Gastrocnemius medialis (tissue), 4 donors: Measurements from ENCODE around the gene HS2ST1.

Experiments
- POLR2A ChIP-seq, 2 donors: fragments of 450-650 bp; IDR thresholded peaks; one replicate each; pipeline ENCODE4 v1.6.1; 2017; ENCODE audit warnings: antibody characterized with exemption in 2 of 2, mild to moderate bottlenecking in 2 of 2, moderate library complexity in 2 of 2
- TF ChIP-seq, protein P1 (sequence below), 5 experiments: fragments of 450-650 bp in 3 of 5; fragments of 200-600 bp in 2 of 5; sonication (generic) in 2 of 5; IDR thresholded peaks in 4 of 5; conservative IDR thresholded peaks in 1 of 5; 1 replicate in 4 of 5; 2 replicates in 1 of 5; pipeline ENCODE4 v1.5.1; 2016 to 2019; ENCODE audit warnings: antibody characterized with exemption in 5 of 5, mild to moderate bottlenecking in 3 of 5, moderate library complexity in 3 of 5

DNA sequence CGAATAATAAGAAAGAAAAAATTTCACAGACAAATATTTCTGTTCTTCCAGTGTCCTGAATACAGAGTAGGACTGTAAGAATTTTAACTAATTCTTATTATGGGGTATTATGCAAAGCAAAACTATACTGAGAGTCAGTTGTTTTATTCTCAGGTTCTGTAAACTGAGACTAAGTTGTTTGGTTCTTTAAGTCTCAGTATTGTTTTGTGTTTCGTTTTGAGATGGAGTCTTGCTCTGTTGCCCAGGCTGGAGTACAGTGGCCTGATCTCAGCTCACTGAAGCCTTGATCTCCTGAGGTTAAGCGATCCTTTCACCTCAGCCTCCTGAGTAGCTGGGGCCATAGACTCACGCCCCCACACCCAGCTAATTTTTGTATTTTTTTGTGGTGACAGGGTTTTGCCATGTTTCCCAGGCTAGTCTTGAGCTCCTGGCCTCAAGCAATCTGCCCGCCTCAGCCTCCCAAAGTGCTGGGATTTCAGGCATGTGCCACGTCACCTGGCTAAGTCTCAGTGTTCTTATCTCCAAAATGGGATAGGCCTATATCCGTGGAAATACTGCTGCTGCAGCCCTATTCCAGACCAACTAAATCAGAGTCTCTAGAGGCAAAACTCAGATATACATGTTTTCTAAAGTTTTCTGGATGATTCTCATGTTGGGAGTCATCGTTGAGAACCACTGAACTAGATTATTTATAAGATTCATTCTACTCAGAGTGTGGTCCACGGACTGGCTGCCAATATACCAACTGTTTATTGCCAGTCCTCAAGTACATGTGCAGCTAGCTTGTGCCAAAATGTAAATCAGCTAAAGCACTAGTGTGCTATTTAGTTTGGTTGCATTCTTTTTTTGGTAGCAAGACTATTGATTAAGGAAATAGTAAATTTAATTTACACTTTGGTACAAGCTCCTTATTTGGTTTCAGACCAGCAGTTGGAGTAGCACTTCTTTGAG, 116.6 kb downstream of the HS2ST1 start:
- TF ChIP-seq, protein P1, sequence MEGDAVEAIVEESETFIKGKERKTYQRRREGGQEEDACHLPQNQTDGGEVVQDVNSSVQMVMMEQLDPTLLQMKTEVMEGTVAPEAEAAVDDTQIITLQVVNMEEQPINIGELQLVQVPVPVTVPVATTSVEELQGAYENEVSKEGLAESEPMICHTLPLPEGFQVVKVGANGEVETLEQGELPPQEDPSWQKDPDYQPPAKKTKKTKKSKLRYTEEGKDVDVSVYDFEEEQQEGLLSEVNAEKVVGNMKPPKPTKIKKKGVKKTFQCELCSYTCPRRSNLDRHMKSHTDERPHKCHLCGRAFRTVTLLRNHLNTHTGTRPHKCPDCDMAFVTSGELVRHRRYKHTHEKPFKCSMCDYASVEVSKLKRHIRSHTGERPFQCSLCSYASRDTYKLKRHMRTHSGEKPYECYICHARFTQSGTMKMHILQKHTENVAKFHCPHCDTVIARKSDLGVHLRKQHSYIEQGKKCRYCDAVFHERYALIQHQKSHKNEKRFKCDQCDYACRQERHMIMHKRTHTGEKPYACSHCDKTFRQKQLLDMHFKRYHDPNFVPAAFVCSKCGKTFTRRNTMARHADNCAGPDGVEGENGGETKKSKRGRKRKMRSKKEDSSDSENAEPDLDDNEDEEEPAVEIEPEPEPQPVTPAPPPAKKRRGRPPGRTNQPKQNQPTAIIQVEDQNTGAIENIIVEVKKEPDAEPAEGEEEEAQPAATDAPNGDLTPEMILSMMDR (IDR thresholded peaks at IDR 0.05 in 4 of 5, conservative IDR thresholded peaks at IDR 0.05 in 1 of 5): no peak
- TF ChIP-seq POLR2A (IDR thresholded peaks at IDR 0.05): no peak
